Rectal smooth muscle tissue (tissue), 1 donor: Measurements from ENCODE around the gene PDCD1.

Experiments used
- H3K27ac ChIP-seq: one replicate; pipeline ENCODE4 v1.7.0; 2013; ENCODE audit warnings: low read depth, low read length, inconsistent platforms
- H3K27me3 ChIP-seq: one replicate; pipeline ENCODE4 v1.7.0; 2013; ENCODE audit warnings: low read length; ENCODE audit not compliant: control insufficient read depth, insufficient read depth
- H3K36me3 ChIP-seq: one replicate; pipeline ENCODE4 v1.7.0; 2013; ENCODE audit warnings: low read length; ENCODE audit not compliant: control insufficient read depth, insufficient read depth
- H3K4me1 ChIP-seq: one replicate; pipeline ENCODE4 v1.7.0; 2013; ENCODE audit warnings: low read length; ENCODE audit not compliant: control insufficient read depth, insufficient read depth
- H3K4me3 ChIP-seq: one replicate; pipeline ENCODE4 v1.7.0; 2013; ENCODE audit warnings: low read length
- H3K9ac ChIP-seq: one replicate; pipeline ENCODE4 v1.7.0; 2013; ENCODE audit warnings: low read length

Gene PDCD1

DNA sequence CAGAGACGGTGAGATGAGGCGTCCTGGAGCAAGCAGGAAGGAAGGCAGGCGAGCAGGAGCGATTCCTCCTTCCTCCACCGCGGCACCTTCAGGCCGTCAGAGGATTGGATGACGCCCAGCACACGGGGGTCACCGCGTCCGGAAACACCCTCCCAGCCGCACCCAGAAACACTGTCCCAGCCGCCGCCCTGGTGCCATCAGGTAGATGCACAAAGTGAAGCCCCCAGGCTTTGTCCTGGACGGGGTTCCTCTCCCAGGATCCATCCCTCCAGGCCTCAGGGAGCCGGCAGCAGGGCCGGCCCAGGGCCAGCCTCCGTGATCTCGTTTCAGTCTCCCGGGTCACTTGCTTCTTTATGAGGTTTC lies 42.3 kb upstream of the PDCD1 start:
- no peak overlapping the region for H3K4me3 ChIP-seq
- no peak overlapping the region for H3K9ac ChIP-seq
- H3K36me3 ChIP-seq: no peaks in the 10 kb centered on the region
- no peak overlapping the region for H3K27ac ChIP-seq
- peaks cover 3% of the 10 kb centered on the region for H3K4me1 ChIP-seq
- no peaks in the 10 kb centered on the region for H3K27me3 ChIP-seq

DNA sequence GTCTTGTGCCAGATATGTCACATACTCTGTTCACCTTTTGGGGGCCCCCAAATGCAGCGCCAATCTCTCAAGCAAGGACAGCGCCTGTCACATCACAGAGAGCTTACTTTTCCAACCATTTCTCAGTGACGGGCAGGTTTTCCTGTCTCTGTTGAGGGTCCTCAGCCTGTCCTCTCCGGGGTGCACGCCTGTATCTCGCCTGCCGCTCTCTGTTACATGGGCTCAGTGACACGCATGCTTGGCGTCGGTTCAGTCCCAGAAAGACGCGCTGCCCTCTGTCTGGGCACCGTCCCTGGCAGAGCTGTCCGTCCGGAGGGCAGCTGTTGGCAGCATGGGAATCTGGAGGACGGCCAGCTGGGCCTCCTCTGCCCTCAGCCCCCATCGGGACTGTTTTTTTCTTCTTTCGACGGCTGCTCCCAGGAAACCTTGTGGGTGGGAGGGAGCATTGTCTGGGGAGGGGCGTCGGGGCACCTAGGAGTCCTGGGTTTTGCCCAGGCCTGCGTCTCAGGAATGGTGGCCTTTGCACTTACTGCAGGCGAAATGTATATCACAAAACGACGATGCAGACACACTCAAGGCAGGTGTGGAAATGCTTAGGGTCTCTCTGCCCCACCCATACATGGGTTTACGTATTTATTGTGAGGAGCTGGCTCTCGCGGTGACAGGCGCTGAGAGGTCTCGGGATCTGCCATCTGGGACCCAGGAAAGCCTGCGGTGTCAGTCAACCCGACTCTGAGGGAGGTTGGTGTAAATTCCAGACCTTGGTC lies 41.7 kb upstream of the PDCD1 start:
- Histone ChIP-seq H3K9ac (no peak overlapping the region), H3K4me1 (peaks cover 3% of the 10 kb centered on the region)

DNA sequence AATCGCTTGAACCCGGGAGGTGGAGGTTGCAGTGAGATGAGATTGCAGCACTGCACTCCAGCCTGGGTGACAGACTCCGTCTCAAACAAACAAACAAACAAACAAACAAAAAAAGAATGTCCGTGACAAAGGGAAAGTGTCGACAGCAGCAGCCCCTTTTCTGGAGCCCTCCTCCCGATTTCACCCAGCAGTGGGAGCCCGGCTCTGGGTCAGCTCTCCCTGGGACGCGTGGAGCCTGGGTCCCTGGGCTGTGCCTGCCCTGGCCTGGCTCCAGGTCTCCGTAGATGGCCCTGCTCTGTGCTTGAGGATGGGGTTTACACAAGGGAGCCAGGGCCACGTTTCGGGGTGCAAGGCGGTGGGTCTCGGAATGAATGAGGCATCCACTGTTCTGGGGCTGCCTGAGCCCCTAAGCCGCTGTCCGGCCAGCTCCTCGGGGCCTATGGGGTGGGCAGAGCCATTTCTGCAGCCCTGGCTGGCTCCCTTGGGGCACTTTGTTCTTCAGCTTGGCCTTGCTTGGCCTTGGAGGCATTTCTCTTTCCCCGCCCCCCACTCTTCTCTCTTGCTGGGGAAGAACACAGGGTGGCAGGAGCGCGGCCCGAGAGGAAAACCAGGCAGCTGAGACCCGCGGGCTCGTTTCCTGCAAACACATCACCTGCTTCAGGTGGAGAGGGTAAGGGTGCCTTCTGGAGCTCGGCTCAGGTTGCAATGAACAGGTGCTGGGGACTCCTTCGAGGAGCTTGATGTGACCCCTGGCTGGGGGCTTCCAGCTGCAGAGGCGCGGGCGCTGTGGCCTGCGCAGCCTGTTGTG lies 40.0 kb upstream of the PDCD1 start:
- no peak overlapping the region for H3K27ac ChIP-seq
- no peak overlapping the region for H3K4me3 ChIP-seq
- H3K9ac ChIP-seq: no peak overlapping the region
- H3K4me1 ChIP-seq: peaks cover 3% of the 10 kb centered on the region
- no peaks in the 10 kb centered on the region for H3K27me3 ChIP-seq
- H3K36me3 ChIP-seq: no peaks in the 10 kb centered on the region

More for the DNA sequence above, 41.7 kb upstream of the PDCD1 start:
- no peak overlapping the region for H3K4me3 ChIP-seq
- H3K36me3 ChIP-seq: no peaks in the 10 kb centered on the region
- no peak overlapping the region for H3K27ac ChIP-seq
- H3K27me3 ChIP-seq: no peaks in the 10 kb centered on the region

DNA sequence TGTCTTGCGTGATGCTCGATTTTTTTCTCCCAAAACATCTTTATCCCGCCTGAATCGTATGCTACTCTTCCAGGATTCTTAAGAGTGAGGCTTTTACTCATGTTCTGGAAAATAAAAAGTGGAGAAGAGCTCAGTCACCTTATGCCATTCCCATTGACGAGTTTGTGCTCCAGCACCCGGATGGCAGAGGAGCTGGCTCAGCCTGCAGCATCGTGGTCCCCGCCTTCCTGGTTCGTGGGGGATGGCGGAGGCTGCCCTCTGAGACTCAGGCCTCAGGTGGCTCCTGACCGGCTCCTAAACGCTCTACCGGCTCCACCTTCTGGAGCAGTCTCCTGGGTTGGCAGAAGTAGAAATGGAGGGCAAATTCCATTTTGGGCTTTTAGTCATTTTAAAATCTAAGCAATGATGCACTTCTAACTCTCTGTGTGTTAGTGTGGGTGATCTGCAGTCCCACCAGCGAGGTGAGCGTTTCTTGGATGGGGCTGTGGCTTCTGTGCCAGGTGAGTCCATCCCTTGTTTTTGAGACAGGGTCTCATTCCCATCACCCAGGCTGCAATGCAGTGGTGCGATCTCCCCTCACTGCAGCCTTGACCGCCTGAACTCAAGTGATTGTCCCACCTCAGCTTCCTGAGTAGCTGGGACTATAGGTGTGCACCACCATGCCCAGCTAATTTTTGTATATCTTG lies 38.7 kb upstream of the PDCD1 start:
- no peaks in the 10 kb centered on the region for H3K36me3 ChIP-seq
- no peak overlapping the region for H3K9ac ChIP-seq
- no peak overlapping the region for H3K27ac ChIP-seq
- H3K4me3 ChIP-seq: no peak overlapping the region
- H3K4me1 ChIP-seq: peaks cover 3% of the 10 kb centered on the region
- no peaks in the 10 kb centered on the region for H3K27me3 ChIP-seq

DNA sequence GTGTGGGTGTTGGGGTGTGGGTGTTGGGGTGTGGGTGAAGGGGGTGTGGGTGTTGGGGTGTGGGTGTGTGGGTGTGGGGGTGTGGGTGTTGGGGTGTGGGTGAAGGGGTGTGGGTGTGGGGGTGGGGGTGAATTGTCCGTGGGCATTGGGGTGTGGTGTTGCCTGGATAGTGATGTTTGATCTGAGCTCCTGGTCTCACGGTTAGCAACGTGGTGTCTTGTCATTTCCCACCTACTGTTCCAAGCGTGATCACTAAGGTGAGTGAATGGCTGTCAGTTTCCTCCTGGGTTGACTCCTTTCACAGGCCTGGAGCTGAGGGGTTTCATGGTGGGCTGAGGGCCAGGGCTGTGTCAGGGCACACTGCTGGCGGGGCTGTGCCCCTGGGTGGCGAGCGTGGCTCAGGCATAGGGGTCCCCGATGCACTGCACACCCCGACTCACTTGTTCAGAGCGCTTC lies 38.1 kb upstream of the PDCD1 start:
- Histone ChIP-seq H3K4me3 (no peak overlapping the region), H3K27ac (no peak overlapping the region), H3K36me3 (no peaks in the 10 kb centered on the region), H3K4me1 (peaks cover 5% of the 10 kb centered on the region), H3K27me3 (no peaks in the 10 kb centered on the region), H3K9ac (no peak overlapping the region)

DNA sequence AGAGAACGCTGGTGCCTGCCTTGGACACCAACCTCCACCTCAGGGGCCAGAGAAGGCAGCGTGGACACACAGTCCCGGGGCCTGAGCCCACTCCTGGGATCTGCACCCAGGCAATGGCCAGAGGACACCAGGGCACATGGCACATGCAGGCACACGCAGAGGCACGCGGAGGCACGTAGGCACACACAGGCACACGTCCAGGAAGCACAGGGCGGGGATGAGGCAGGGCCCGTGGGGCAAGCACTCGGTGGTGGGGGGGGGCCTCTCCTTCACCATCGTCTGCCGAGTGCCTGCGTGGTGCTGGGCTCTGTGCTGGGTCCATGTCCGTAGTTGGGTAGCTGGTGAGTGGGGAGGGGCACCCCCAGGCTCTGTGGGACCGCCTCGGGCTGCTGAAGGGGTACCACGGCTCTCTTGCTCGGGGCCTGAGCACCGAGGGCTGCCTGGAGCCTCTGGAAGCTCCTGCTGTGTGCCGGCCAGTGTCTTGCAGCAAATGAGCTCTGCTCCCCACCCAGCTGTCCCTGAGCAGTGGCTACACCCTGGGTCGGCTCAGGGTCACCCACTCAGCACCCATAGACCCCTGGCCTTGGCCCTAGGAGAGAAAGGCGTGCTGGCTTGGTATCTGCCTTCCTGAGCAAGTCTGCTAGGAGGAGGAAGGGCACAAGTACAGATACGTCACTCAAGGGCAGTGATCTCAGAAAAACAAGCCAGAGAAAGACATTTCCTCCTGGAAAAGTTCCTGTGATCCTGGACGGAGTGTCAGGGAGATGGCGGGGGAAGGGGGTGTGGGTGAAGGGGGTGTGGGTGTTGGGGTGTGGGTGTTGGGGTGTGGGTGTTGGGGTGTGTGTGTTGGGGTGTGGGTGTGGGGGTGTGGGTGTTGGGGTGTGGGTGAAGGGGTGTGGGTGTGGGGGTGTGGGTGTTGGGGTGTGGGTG lies 37.3 kb upstream of the PDCD1 start:
- H3K36me3 ChIP-seq: no peaks in the 10 kb centered on the region
- no peaks in the 10 kb centered on the region for H3K27me3 ChIP-seq
- no peak overlapping the region for H3K4me3 ChIP-seq
- H3K4me1 ChIP-seq: peaks cover 2% of the 10 kb centered on the region
- H3K9ac ChIP-seq: no peak overlapping the region
- H3K27ac ChIP-seq: no peak overlapping the region

DNA sequence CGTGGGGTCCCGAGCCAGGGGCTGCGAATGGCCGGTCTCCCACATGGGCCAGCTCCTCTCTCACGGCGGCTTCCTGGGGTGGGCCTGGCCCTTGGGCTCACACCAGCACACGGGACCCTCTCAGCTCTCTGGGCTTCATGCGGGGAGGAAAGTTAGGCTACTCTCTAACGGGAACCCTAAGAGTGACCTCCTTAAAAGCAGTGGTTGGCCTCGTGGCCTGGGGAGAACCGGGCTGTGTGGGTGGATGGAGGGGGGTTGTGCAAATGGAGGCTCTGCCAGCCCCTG lies 36.7 kb upstream of the PDCD1 start:
- Histone ChIP-seq H3K9ac (no peak overlapping the region), H3K36me3 (no peaks in the 10 kb centered on the region), H3K27me3 (no peaks in the 10 kb centered on the region), H3K27ac (no peak overlapping the region), H3K4me3 (no peak overlapping the region), H3K4me1 (peaks cover 2% of the 10 kb centered on the region)

DNA sequence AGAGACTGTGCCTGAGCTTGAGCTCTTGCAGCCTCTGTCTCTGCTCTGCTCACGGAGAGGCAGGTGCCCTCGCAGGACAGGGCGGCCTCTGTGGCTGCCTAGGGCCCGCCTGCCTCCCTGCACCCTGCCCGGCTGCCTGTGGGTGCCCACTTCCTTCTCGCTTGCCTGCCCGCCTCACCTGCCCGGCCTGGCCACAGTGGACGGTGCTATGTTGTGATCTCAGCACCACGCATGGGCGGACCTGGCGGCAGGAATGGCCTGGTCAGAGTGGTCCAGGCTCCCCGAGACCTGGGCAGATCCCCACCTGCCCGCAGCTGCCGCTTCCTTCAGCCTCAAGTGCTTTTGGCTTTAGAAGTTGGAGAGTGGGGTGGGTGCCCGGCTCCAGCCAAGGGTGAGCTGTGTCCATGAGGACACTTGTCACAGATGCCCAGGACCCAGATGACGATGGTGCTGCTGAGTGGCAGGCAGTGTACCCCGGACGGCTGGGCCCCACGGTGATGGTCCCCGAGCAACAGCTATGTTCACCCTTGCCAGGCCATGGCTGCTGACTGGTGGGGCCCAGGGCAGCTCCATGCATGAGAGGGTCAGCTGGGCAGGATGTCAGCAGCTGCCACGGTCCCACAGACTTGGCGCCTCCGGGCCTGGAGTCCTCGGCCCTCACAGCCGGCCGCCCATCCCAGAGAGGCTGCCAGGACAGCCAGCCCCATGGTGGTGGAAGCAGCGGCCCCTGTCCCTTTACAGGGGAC lies 36.2 kb upstream of the PDCD1 start:
- Histone ChIP-seq H3K4me1 (peaks cover 2% of the 10 kb centered on the region), H3K27me3 (no peaks in the 10 kb centered on the region), H3K9ac (no peak overlapping the region), H3K27ac (no peak overlapping the region), H3K4me3 (no peak overlapping the region), H3K36me3 (no peaks in the 10 kb centered on the region)

DNA sequence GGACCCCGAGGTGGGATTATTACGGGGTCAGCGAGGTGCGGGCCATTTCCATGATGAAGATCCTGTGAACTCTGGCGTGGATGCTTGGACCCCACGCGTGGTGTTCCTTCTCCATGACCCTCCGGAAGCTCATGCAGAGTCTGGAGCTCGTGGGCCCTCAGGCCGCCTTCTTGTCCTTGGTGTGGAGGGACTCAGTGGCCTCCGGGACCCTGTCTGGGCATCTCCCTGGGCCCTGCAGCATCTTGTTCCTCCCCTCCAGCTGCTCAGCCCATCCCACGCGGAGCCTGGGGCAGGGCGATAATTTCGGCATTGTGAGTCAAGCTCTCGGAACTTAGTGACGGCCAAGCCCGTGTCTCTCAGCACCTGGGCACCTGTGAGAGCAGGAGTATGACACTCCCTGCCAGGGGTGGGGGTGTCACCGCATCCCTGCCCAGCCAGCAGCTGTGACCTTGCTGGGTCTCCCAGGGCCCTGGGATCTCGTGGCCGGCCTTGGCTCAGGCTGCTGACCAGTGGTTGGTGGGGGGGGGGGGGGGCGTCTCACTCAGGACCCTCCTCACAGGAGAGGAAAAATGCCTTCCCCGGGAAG lies 35.5 kb upstream of the PDCD1 start:
- Histone ChIP-seq H3K27ac (no peak overlapping the region), H3K9ac (no peak overlapping the region), H3K4me1 (peaks cover 2% of the 10 kb centered on the region), H3K36me3 (no peaks in the 10 kb centered on the region), H3K27me3 (no peaks in the 10 kb centered on the region), H3K4me3 (no peak overlapping the region)

DNA sequence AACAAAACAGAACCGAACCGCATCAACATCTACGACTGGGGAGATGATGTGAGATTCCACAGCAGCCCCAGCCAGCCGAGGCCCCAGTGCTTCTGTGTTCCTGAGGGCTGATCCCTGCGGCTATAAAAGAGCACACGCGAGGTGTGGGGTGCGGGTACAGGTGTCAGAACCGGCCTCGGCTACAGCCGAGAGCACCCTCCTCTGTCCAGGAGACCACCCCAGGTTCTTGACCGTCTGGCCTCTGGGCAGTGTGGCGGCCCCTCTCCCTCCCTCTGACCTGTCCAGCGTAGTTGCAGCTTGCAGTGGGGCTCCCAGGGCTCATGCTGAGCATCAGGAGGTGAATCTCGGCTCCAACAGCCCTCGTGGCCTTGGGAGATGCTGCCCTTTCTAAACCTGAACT lies 34.6 kb upstream of the PDCD1 start:
- Histone ChIP-seq H3K36me3 (no peaks in the 10 kb centered on the region), H3K4me3 (no peak overlapping the region), H3K4me1 (peaks cover 2% of the 10 kb centered on the region), H3K27me3 (no peaks in the 10 kb centered on the region), H3K27ac (no peak overlapping the region), H3K9ac (no peak overlapping the region)
